ENCODE results near the gene NDUFB4.
"Not testable (repeated sequence)": the region's sequence is repeated elsewhere in the genome, so short reads cannot be mapped to it uniquely, and the experiment has no call there.

The NDUFB4 gene

GRCh38 chr3:120569222-120570057 is 26.7 kb upstream of the NDUFB4 start:
- no peak for DNase-seq (ENCODE audit: low spot score)

- DNase-seq (ENCODE audit: low spot score), result no peak
These were observed 24.1 kb upstream of the NDUFB4 start for GRCh38 chr3:120572027-120572426.

- no peak for DNase-seq (ENCODE audit: low spot score)
These were observed 8.7 kb upstream of the NDUFB4 start for GRCh38 chr3:120587332-120587975.

GRCh38 chr3:120595788-120596115 is 384 bp upstream of the NDUFB4 start:
- no peak for DNase-seq (ENCODE audit: low spot score)

- no peak for DNase-seq (ENCODE audit: low spot score)
These were observed 702 bp downstream of the NDUFB4 start for GRCh38 chr3:120596853-120597223.

- no peak for DNase-seq (ENCODE audit: low spot score)
These were observed 1.4 kb downstream of the NDUFB4 start for GRCh38 chr3:120597445-120598049.

- no peak for DNase-seq (ENCODE audit: low spot score)
These were observed 3.1 kb downstream of the NDUFB4 start for GRCh38 chr3:120599211-120599610.

- DNase-seq (ENCODE audit: low spot score), result no peak
These were observed 5.4 kb downstream of the NDUFB4 start for GRCh38 chr3:120601554-120601953.

- no peak for DNase-seq (ENCODE audit: low spot score)
These were observed 6.5 kb downstream of the NDUFB4 start for GRCh38 chr3:120602682-120603081.

GRCh38 chr3:120604382-120604781 is 8.2 kb downstream of the NDUFB4 start:
- no peak for DNase-seq (ENCODE audit: low spot score)

- DNase-seq (ENCODE audit: low spot score), result peak; percentile 7
These were observed 8.6 kb downstream of the NDUFB4 start for GRCh38 chr3:120604784-120605183.

GRCh38 chr3:120608506-120608905 is 12.4 kb downstream of the NDUFB4 start:
- no peak for DNase-seq (ENCODE audit: low spot score)

GRCh38 chr3:120614765-120615164 is 18.6 kb downstream of the NDUFB4 start:
- no peak for DNase-seq (ENCODE audit: low spot score)

GRCh38 chr3:120615847-120616609 is 19.9 kb downstream of the NDUFB4 start:
- peak; percentile 64 for DNase-seq (ENCODE audit: low spot score)

- not testable (repeated sequence) for DNase-seq (ENCODE audit: low spot score)
These were observed 20.6 kb downstream of the NDUFB4 start for GRCh38 chr3:120616745-120617144.

- no peak for DNase-seq (ENCODE audit: low spot score)
These were observed 26.3 kb downstream of the NDUFB4 start for GRCh38 chr3:120622457-120622856.

- DNase-seq (ENCODE audit: low spot score), result no peak
These were observed 27.0 kb downstream of the NDUFB4 start for GRCh38 chr3:120622870-120623726.

- no peak for DNase-seq (ENCODE audit: low spot score)
These were observed 27.6 kb downstream of the NDUFB4 start for GRCh38 chr3:120623727-120624093.

GRCh38 chr3:120625159-120625586 is 29.0 kb downstream of the NDUFB4 start:
- DNase-seq (ENCODE audit: low spot score), result no peak

GRCh38 chr3:120634539-120634938 is 38.4 kb downstream of the NDUFB4 start:
- DNase-seq (ENCODE audit: low spot score), result no peak

GRCh38 chr3:120636795-120637401 is 40.8 kb downstream of the NDUFB4 start:
- DNase-seq (ENCODE audit: low spot score), result no peak
